GM12865 (cell line): ENCODE measurements around the gene LRRC38.

Experiments used
- DNase-seq: peaks from one replicate; pipeline ENCODE4 v3.0.0; 2010; ENCODE audit warnings: low read depth
- H3K4me3 ChIP-seq: 2 replicates; pipeline ENCODE4 v1.5.1; 2011; ENCODE audit warnings: mild to moderate bottlenecking, low read depth, low read length, control low read depth
- TF ChIP-seq, protein P1 (sequence below): IDR thresholded peaks from 2 replicates; pipeline ENCODE4 v1.5.1; 2011; ENCODE audit warnings: low read length, control low read depth, low read depth, inconsistent platforms; ENCODE audit not compliant: insufficient read depth; ENCODE audit errors: missing control alignments

Gene LRRC38

DNA sequence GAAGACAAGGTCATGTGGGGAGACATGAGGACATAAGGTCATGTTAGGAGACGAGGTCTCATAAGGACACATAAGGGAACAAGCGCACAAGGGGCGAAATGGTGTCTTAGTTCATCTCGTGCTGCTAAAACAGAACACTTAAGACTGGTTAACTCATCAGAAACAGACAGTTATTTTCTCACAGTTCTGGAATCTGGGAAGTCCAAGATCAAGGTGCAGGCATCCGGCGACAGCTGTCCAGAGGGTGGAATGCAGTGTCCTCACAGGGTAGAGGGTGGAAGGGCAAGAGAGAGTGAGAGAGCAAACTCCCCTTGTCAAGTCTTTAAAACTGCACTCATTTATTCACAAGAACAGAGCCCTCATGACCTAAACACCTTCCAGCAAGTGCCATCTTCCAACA lies 35.2 kb upstream of the LRRC38 start:
- H3K4me3 ChIP-seq, result no peak overlapping the region
- DNase-seq, result no peak
- TF ChIP-seq, protein P1, sequence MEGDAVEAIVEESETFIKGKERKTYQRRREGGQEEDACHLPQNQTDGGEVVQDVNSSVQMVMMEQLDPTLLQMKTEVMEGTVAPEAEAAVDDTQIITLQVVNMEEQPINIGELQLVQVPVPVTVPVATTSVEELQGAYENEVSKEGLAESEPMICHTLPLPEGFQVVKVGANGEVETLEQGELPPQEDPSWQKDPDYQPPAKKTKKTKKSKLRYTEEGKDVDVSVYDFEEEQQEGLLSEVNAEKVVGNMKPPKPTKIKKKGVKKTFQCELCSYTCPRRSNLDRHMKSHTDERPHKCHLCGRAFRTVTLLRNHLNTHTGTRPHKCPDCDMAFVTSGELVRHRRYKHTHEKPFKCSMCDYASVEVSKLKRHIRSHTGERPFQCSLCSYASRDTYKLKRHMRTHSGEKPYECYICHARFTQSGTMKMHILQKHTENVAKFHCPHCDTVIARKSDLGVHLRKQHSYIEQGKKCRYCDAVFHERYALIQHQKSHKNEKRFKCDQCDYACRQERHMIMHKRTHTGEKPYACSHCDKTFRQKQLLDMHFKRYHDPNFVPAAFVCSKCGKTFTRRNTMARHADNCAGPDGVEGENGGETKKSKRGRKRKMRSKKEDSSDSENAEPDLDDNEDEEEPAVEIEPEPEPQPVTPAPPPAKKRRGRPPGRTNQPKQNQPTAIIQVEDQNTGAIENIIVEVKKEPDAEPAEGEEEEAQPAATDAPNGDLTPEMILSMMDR, result no peak

DNA sequence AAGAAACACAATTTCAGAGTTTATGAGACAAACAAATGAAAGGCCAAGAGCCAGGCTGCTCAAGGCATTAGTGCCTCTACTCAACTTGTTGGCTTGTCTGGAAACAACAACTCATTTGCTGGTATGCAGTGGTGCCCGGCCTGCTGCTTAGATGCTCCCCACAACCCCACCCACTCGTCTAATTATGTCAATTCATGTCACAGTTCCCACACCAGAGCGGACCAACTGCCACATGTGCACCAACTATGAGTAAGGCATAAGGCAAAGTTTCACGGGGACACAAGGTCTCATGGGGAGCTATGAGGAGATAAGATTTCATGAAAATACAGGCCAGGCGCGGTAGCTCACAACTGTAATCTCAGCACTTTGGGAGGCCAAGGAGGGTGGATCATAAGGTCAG lies 34.5 kb upstream of the LRRC38 start:
- no peak overlapping the region for H3K4me3 ChIP-seq
- DNase-seq, result no peak

DNA sequence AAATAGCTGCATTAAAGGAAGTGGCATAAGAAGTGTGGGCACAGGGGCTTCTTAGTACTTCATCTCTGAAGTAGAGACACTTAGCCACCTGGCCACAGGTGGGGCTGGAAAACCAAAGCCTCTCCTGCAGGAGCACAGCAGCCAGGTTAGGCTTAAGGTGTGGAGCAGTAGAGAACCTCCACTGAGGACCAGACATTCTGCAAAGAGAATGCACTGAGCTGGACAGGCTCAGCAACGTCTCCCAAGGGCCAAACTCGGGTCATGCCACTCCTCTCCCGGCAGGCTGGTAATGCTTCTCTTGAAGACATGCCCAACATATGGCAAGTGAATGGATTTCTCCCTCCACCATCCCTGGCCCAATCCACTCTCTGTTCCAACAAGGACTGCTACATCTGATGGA lies 33.0 kb upstream of the LRRC38 start:
- DNase-seq, result no peak
- TF ChIP-seq, protein P1, result no peak
- H3K4me3 ChIP-seq, result no peak overlapping the region

More for the DNA sequence above, 34.5 kb upstream of the LRRC38 start:
- TF ChIP-seq, protein P1, result no peak

DNA sequence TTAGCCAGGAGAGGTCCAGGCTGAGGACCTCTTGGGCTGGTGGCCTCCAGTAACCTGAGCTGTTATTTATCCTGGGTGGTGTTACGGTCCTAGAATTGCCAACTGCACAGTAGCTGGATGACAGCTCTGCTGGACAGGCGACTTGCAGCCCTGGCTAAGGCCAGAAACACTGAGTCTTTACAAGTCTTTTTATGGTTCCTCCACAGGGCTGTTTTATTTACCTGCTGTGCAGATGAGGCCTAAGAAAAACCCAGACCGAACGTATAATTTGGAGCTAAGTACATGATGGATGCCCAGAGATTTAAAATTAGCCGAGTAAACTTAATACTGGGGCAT lies 30.4 kb upstream of the LRRC38 start:
- TF ChIP-seq, protein P1, result no peak
- no peak overlapping the region for H3K4me3 ChIP-seq
- no peak for DNase-seq

DNA sequence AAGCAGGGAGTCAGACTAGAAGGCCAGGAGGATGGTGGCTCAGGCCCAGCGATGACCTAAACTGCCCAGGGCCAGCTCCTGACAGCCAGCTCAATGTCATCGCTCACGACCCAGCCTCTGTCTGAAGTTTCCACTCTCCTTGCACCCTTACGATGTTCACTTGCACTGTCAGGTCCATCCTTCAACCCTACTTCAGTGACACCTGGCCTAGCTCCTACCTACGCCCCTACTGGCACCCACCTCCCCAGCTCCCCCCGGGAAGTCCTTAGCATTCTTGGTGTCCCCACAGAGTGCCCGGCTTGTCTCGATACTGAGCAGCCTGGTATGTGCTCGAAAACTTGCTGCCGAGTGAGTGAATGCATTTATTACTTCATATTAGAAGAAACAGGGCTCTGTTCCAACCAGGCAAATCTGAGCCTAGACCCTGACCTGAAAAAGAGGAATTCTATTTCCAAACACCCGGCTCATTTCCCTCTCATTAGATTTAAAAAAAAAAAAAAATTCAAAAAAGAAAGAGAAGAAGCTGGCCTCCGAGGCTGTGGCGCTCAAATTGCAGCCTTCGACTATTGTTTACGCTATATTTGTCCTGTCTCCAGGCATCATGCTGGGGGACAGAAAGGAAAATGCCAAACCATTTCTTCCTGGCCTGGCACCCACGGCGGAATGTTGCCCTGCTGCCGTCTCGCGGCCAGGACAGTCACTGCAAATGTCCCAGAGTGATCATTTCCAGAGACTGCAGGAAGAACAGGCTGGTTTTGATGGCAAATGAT lies 29.8 kb upstream of the LRRC38 start:
- TF ChIP-seq, protein P1, result no peak
- no peak overlapping the region for H3K4me3 ChIP-seq
- no peak for DNase-seq

DNA sequence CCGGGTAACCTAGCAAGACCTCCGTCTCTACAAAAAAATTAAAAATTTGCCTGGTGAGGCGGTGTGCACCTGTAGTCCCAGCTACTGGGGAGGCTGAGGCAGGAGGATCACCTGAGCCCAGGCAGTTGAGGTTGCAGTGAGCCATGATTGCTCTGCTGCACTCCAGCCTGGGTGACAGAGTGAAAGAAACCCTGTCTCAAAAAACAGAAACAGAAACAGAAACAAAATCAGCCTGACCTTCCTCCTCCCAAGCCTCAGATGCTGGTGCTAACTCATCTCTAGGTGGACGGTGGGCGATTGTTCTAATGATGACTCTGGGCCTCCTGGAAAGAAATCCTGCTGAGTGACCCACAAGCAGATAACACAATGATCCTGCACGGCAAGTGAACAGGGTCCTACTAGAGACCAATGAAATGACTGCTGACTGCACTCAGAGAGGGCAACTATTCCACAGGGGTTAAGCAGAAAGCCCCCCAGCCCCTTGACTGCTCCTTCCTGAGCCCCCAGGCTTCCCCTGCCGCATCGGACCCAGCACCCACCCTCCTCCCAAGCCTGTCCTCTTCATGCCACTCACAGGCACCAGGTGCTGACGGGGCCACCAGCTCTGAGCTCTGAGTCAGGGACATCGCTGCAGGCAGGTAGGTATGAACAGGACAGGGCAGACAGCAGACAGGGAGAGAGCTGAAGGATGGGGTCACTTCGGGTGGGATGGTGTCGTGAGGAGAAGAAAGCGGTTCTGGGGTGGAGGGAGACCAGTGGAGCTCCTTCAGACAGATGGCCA lies 27.8 kb upstream of the LRRC38 start:
- TF ChIP-seq, protein P1, result no peak
- H3K4me3 ChIP-seq, result no peak overlapping the region
- peak; percentile 22 for DNase-seq
